ELF-1 (cell line): ENCODE results near the gene MBNL3.

Experiments used
- DNase-seq: peaks from one replicate; pipeline ENCODE4 v3.0.0-alpha.2; 2016; ENCODE audit warnings: low read depth, low spot score

The MBNL3 gene

GRCh38 chrX:132488819-132489577 lies at the start of gene MBNL3:
Gene MBNL3 (minus strand): TSS chrX:132489038. CDS start chrX:132439611, 49,427 bp downstream.
- peak; percentile 81 for DNase-seq

- DNase-seq = no peak
Observed at GRCh38 chrX:132533409-132533808, 44.6 kb upstream of the MBNL3 start.

GRCh38 chrX:132532913-132533312 lies 44.1 kb upstream of the MBNL3 start:
- DNase-seq = no peak

GRCh38 chrX:132532097-132532496 lies 43.3 kb upstream of the MBNL3 start:
- no peak for DNase-seq

- DNase-seq = no peak
Observed at GRCh38 chrX:132520792-132521191, 32.0 kb upstream of the MBNL3 start.

- DNase-seq = no peak
Observed at GRCh38 chrX:132520213-132520612, 31.4 kb upstream of the MBNL3 start.

- DNase-seq = no peak
Observed at GRCh38 chrX:132518401-132518800, 29.6 kb upstream of the MBNL3 start.

- DNase-seq = no peak
Observed at GRCh38 chrX:132508834-132509233, 20.0 kb upstream of the MBNL3 start.

- DNase-seq = no peak
Observed at GRCh38 chrX:132505116-132505515, 16.3 kb upstream of the MBNL3 start.

- no peak for DNase-seq
Observed at GRCh38 chrX:132504417-132504816, 15.6 kb upstream of the MBNL3 start.

- DNase-seq = no peak
Observed at GRCh38 chrX:132501606-132502005, 12.8 kb upstream of the MBNL3 start.

GRCh38 chrX:132497432-132497831 lies 8.6 kb upstream of the MBNL3 start:
- DNase-seq = peak; percentile 63

- no peak for DNase-seq
Observed at GRCh38 chrX:132493095-132493494, 4.3 kb upstream of the MBNL3 start.

GRCh38 chrX:132491191-132491590 lies 2.4 kb upstream of the MBNL3 start:
- no peak for DNase-seq

GRCh38 chrX:132489578-132490419 lies 961 bp upstream of the MBNL3 start:
- DNase-seq = peak; percentile 49

- DNase-seq = no peak
Observed at GRCh38 chrX:132488180-132488705, 595 bp downstream of the MBNL3 start.

GRCh38 chrX:132486599-132487178 lies 2.1 kb downstream of the MBNL3 start:
- DNase-seq = no peak

GRCh38 chrX:132483951-132484350 lies 4.9 kb downstream of the MBNL3 start:
- DNase-seq = no peak

- DNase-seq = no peak
Observed at GRCh38 chrX:132483488-132483887, 5.3 kb downstream of the MBNL3 start.

GRCh38 chrX:132482632-132483031 lies 6.2 kb downstream of the MBNL3 start:
- DNase-seq = no peak

- no peak for DNase-seq
Observed at GRCh38 chrX:132481449-132481848, 7.4 kb downstream of the MBNL3 start.

- peak; percentile 21 for DNase-seq
Observed at GRCh38 chrX:132480581-132481203, 8.1 kb downstream of the MBNL3 start.
